Right lobe of liver (tissue), 4 donors: ENCODE measurements around the gene C17orf113.

Experiments used
- POLR2A ChIP-seq: fragments of 450-650 bp; IDR thresholded peaks from one replicate; pipeline ENCODE4 v1.6.1; 2017; ENCODE audit warnings: antibody characterized with exemption, mild to moderate bottlenecking
- TF ChIP-seq, protein P1 (sequence below), 4 donors: fragments of 200-600 bp in 3 of 4; fragments of 450-650 bp in 1 of 4; IDR thresholded peaks; one replicate each; pipeline versions ENCODE4 v1.5.1 to v1.8.0; 2016 to 2022; ENCODE audit warnings: antibody characterized with exemption in 4 of 4, mild to moderate bottlenecking in 2 of 4
- donor health status: DM: no; HTN: no; CAD: no.
- donor health status: DM: no; HTN: no; CAD: no.
- donor health status: DM: no; HTN: yes; CAD: no.

DNA sequence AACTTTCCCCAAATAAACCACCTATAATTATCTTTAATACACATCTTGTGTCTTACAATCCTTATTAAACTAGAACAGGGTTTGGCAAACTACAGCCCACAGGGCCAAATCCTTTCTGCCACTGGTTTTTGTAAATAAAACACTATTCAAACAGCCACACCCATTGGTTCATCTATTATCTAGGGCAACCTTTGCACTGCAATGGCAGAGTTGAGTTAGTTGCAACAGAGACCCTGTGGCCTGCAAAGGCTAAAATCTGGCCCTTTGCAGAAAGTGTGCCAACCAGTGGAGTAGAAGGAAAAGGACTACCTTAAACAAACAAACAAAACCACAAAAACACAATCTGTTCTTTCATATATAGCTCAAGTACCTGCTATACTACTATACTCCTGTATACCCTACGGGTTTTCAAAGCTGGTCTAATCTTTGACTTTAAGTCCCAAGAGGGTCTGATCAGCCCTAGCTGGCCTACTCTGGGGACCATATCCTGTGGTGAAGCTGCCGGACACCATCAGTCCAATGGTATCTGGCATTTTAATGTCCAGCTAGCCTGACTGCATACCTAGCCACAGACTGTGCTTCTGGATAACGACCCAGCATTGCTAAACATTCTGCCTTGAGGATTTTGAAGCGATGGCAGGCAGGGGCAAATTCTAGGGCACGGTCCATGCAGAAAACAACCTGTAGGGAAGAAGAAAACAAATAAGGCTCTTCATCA, 60.5 kb downstream of the C17orf113 start:
- no peak for TF ChIP-seq POLR2A
- TF ChIP-seq, protein P1, sequence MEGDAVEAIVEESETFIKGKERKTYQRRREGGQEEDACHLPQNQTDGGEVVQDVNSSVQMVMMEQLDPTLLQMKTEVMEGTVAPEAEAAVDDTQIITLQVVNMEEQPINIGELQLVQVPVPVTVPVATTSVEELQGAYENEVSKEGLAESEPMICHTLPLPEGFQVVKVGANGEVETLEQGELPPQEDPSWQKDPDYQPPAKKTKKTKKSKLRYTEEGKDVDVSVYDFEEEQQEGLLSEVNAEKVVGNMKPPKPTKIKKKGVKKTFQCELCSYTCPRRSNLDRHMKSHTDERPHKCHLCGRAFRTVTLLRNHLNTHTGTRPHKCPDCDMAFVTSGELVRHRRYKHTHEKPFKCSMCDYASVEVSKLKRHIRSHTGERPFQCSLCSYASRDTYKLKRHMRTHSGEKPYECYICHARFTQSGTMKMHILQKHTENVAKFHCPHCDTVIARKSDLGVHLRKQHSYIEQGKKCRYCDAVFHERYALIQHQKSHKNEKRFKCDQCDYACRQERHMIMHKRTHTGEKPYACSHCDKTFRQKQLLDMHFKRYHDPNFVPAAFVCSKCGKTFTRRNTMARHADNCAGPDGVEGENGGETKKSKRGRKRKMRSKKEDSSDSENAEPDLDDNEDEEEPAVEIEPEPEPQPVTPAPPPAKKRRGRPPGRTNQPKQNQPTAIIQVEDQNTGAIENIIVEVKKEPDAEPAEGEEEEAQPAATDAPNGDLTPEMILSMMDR (IDR thresholded peaks at IDR 0.05) = peak in 2 of 4 donors; percentile 12 to 13
